Kidney capillary endothelial cell (primary cell): ENCODE data around the gene RPTOR.
A peak's percentile ranks its signal among the peaks of the same experiment; 100 is the strongest.

Experiments used
- DNase-seq: peaks from one replicate; pipeline ENCODE4 v3.0.0-alpha.2; 2018; ENCODE audit warnings: low spot score

Gene RPTOR

DNA sequence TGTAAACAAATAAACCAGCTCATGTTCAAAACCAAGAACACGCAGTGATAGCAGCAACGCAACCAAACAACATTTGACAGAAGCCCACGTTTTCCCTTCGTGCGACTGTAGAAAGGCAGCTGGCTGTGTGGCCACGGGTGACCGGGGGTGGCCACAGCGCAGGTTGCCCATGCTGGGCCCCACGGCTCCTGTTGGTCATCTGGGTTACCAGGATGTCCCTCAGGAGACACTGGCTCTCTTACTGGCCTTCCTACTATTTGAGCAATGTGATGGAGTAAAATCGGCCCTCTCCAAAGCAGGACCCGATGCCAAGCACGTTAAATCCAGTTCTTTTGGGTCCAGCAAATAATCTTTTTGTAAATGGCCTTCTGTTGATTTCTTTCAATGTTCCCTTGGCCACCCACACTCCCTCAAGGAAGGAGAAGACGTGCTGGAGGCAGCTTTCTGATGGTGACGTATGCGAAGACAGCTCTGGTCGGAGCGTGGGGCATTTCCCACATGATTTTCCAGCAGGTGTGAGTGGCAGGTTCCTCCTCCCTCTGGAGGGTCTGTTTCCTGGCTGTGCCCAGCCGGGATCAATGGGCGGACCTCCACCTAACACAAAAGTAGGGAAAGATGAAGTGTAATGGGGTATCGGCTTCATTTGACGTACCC is 303.9 kb downstream of the RPTOR start:
- no peak for DNase-seq

DNA sequence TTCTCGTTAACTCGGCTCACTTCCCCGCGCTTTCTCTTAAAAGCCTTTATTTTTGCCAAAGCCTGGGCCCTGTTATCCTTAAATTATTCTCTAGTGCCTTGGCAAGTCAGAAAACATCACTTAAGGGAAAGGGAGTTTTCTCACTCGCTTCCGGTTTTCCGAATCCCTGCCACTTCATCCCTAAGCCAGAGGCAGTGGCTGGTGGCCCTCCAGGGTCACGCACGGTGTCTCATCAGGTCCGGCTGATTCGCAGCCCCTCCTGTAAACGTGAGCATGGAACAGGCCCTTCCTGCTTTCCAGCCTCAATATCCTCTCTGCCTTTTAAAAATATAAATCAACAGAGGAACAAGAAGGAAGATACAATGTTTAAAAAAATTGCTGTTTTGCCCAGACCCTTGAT is 304.5 kb downstream of the RPTOR start:
- no peak for DNase-seq

DNA sequence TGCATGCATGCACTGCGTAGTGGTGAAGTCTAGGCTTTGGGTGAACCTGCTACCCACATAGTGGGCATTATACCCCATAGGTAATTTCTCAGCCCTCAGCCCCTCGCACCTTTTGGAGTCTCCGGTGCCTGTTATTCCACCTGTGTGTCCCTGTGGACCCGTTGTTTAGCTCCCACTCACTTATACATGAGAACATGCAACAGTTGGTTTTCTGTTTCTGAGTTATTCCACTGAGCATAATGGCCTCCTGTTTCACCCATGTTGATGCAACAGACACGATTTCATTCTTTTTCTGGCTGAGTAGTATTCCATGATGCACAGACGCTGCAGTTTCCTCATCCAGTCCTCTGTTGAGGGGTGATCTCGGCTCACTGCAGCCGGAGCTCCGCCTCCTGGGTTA is 305.5 kb downstream of the RPTOR start:
- no peak for DNase-seq

DNA sequence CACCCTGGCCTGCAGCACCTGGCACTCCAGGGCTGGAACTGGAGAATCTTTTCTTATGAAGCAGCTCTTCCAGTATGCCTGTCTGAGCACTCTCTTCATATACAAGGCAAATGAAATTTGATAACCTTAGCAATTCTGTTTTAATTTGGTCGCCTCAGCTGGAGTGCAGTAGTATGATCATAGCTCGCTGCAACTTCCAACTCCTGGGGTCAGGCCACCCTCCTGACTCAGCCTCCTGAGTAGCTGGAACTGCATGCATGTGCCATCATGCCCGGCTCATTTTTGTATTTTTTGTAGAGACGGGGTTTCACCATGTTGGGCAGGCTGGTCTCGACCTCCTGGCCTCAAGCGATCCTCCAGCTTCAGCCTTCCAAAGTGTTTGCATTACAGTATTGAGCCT is 306.2 kb downstream of the RPTOR start:
- no peak for DNase-seq

DNA sequence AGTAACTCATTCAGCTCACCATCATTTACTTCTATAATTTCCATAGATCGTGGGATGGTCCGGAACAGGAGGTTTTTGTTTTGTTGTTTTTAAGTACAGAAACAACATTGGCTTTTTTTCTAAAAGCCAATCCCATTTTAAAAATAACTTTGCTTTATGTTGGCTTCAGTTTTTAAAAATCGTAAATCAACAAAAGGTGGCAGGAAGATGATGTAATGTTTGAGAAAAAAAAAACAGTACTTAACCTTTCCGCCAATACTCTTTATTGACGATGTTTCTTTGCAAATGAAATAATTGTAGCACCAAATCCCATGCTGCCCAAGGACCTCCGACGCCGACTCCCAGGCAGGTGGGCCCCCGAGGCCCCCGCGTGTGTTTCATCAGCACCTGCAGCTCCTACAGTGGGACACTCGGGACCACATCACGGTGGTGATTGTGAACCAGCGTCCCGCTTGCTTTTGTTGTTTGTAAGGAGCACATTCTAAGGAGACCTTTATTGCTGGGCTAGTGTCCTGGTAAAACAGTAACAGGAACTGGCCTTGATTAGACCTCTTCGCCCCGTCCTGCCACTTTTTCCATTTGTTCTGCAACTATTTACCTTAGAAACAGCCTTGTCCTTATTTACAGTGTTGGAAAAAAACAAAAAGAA is 306.8 kb downstream of the RPTOR start:
- DNase-seq = no peak

DNA sequence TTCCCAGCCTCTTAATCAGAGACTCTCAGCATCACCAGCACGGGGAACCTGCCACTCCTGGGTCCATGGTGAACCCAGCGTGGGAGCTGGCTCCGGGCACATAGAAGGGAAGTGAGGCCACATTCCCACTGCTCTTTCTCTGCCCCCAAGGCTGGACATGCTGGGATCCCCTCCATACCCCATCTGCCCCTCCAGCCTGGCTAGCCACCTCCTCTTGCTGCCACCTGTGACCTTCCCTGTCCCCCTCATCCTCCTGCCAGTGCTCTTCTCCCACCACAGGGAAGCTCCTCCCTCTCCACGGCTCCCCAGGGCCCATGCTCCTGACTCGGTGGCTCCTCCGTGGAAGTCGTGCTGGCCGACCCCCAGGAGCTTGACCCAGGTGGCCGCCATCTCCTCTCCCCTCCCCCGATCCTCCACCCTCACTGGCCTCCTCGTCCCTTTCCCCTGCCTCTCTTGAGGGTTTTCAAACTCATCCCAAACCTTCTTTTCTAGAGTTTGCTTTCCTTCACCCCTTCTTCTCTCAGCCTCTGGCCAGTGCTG is 307.9 kb downstream of the RPTOR start:
- DNase-seq = no peak

DNA sequence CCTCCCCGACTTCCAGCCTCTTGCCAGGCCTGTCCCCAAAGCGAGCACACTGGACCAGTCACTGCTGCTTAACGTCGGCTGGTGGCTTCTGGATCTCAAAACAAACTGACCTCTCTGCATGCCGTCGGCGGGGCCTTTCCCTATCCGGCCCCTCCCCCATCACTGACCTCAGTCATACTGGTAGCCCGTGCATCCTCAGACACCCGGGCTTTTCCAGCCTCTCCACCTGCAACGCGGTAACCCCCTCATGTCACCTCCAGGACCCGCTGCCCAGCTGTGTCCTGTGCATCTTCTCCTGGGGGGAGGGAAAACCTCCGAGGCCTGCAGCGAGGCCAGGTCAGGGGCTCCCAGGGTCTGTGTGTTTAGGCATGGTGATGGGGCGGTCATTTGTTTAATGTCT is 308.4 kb downstream of the RPTOR start:
- DNase-seq = no peak

DNA sequence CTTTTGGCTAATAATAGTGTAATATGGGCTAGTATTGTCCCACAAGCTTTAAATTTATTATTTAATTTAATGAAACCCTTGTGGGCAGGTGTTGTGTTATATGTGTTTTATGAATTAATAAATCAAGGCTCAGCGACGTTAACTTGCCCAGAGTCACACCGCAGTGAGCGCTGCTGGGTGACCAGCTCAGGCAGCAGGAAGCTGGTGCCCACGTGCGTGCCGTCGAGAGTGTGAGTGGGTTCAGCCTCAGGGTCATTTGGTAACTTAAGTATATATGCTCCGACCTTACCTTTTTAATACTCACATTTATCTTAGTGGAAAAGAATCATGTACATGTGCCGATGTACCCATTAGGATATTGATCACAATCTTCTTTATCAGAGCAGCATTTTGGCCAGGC is 309.6 kb downstream of the RPTOR start:
- DNase-seq = no peak

DNA sequence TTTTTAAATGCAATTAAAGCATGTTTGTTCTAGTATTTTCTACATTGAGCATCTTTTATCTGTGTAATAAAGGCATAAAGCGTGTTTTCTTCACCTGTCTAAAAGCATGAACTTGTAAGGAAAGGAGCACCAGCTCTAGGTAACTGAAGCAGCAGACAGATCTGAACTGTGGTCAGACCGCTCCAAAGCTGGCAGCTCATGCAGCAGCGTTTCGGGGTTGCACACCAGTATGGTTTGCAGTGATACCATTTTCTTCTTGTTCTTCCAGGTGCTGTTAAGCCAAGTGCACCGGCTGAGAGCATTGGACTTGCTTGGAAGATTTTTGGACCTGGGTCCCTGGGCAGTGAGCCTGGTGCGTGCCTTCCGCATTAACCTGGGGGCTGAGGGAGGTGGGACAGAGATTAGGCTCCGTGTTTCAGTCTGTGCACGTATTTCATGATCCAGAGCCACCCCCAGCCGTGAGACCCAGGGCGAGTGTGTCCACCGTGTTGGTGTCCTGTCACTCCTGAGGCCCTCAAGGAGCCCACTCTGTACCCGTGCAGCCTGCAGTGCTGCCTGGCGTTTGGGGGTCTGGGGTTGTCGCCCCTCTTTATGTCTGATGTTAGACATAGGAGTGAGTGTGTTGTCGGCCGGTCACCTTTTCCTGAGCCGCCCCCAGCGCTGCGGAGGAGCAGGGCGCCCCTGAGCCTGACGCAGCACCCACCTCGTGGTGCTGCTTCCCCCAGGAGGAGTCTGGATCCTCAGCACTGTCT is 310.7 kb downstream of the RPTOR start:
- no peak for DNase-seq

DNA sequence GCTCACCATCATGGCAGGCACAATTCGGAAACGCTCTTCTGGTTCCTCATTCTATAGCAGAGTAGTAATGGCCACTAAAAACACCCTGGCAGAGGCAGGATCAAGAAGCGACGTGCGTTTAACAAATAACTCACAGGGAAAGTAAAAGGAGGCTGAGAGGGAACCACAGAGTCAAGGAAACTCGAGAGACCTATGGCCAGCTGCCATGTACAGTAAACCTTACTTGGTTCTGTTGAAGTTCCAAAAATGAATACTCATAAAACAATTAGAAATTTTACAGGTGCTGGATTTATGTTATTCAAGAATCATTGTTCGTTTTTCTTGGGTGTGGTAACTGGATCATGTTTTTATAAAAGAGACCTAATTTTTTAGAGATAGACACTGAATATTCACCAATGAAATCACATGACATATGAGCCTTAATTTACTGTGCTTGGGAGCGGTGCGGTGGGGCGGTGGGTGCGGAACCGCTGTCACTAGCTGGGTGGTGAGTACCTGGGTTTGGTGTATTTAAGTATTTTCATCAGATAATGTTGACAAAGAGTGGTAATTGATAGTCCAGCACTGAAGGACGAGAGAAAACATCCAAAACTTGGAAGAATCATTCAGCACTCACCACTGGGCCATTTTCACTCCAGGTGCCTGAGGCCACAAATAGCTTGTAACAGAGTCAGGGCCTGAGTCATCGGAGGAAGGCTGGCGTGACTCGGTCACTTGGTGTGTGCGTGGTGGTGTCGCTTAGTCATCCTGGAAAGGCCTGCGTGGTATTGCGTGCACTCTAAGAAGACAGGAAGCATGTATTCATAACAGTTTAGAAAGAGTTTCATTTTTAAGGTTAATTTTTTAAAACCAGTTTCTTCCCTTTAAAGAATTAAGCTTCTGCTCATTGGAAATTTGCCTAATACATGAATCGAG is 311.6 kb downstream of the RPTOR start:
- DNase-seq = peak; percentile 97

DNA sequence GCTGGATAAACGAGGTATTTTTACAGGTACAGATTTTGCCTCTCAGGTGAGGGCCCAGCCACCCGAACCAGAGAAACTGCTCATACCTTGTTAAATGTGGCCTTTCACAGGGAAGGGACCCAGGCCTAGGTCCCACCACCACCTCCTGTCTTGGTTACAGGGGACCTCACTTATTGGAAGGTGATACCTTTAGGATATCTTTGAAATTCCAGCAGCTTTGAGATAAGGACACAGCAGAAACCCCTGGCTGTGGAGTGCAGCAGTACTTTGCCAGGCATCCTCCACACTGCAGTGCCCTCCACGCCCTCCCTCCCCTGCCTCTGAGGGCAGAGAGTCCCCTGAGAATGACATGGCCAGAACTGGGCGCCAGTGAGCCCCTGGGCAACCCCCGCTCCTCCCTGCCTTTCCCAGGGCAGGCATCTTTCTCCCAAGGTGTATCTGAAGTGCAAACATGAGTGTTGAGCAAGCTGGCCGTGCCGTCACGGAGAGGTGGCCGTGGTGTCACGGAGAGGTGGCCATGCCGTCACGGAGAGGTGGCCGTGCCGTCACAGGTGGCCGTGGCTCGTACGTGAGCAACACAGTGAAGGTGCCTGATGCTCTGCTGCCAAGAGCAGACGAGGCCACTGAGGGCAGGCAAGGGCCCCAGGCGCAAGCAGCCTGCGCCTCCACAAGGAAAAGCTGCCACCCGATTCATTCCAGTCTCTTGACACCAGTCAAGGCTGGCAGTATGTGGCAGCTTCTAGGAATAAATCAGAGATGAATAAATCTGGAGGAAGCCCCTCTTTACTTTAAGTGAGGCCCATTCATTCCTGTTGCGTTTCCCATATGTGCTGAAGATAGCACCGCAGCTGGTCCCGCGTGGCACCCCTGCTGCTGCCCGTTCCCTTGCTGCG is 312.5 kb downstream of the RPTOR start:
- no peak for DNase-seq

DNA sequence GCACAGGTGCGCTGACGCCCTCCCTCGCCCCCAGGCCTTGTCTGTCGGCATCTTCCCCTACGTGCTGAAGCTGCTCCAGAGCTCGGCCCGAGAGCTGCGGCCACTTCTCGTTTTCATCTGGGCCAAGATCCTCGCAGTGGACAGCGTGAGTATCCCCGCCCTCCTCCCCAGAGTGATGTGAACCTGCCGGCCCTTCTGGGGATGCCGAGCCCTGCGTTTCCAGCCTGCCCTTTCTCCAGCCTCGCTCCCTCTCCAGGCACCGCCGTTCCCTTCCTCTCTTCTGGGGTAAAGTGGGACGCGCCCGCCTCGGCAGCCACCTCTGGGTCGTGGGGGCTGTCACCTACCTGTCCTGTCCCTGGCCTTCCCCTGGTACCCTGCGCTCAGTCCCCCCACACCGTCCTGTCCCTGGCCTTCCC is 313.1 kb downstream of the RPTOR start:
- no peak for DNase-seq

DNA sequence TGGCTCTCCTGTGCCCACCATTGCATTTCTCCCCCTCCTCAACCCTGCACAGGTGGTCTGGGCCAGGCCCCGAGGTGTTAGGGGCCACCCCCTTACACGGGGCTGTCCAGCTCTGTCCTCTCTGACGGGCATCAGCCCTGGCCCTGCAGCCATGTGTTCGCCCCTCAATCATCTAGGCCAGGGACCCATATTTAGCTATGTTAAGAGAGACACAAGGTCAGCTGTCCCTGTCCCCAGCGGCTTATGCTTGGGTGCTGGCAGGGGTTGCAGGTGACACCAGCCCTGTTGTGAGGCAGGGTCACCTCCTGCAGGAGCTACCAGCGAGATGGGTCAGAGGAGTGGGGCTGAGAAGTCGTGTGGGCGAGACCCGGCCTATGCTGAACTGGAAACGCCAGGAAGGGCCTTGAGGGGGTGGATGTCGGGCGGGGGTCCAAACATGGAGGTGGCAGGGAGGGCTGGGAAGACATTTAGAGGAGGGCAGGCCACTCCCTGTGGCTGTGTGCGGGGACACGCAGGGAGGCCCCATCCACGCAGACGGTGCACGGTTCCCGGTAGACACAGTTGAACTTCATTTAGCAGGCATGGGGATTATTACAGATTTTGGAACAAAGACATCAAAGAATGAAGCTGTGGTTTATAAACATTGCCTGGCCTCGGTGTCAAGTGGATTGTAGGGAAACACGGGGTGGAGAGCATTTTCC is 313.8 kb downstream of the RPTOR start:
- DNase-seq = no peak

DNA sequence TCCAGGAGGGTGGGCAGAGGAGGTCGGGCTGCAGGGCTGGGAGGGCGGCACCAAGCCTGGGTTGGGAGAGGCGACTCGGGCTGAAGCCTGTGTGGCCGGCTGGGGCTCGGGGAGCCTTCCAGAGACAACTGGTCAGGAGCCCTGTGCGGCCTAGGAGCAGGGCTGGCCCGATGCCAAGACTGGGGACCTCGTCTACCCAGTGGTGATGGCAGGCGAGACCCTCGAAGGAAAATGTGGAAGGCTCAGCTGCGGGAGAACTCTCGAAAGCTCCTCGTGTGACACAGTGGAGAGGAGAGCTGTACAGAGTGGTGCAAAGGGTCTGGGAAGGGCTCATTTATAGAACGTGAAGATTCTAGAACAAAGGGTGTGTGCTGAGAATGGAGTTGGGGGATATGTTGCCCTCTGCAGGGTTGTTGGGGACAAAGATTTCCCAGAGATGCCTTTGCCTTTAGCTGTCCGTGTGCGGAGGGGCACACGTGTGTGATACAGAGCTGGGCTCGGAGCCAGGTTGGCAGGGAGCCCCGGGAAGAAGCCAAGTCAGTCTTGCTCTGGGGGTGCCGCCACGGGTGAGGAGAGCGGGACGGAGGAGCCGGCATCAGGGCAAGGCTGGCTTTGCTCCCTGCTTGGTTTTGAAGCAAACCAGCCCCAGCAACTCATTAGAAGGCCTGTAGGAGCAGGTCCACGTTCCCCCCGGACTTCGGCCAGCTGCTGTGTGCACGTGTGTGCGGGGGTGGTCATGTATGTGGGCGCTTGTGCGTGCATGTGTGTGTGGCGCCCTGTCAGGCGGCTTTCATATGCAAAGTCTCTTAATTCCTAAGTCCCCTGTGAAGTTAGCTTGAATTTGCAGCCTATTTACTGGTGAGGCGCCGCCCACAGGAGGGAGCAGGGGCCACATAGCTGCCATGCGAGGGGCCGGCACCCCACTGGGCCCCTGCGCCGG is 314.6 kb downstream of the RPTOR start:
- DNase-seq = peak; percentile 68

DNA sequence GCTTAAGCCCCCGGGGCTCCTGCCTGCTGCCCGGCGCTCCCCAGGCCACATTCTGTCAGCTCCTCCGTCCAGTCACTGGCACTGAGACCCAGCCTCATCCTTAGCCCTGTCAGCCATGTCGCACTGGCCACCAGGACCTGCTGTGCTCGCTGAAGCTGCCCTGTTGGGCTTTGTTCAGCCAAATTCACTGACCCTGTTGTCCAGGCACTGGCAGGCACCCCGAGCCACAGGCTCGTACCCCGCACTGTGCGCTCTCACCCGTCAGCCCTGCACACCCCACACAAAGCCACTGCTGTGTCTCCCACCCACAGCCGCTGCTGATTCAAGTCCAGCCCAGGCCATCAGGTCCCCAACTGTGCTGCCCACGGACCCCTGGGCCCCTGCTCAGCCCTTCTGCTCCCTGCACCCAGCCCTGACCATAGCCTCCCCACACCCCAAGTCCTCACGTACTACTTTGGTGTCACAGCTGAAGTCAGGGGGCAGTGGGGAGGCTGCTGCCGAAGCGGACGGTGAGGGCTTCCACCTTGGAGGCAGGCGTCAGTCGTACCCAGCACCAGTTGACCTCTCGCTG is 315.5 kb downstream of the RPTOR start:
- no peak for DNase-seq

DNA sequence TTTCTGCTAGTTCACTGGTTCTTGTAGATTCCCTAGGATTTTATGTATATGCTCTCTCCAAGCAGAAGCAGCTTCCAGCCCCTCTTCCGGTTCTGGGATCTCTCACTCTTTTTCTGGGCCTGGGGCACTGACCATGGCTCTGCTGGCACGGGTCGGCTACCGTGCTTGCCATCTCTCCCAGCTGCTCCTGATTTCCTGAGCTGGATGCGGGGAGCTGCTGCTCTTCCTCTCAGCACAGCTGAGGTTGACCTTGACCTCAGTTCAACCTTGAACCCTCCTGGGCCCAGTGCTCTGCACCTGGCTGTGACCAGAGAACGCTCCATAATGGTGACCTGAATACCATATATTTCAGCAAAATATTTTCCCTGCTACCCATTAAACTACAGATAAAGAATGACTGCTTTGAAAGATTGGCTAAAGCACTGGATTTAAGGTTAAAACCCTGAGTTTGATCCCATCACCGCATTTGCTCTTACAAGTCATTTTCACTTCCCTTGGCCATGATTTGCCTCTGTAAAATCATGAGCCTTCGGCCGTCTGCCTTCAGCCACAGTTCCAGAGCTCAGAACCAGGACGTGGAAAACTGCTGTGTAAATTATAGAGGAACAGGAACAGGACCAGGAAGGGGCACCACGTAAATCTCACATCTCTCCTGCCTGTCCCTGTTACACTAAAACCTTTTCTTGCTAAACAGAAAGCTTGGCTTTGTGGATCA is 316.2 kb downstream of the RPTOR start:
- no peak for DNase-seq

DNA sequence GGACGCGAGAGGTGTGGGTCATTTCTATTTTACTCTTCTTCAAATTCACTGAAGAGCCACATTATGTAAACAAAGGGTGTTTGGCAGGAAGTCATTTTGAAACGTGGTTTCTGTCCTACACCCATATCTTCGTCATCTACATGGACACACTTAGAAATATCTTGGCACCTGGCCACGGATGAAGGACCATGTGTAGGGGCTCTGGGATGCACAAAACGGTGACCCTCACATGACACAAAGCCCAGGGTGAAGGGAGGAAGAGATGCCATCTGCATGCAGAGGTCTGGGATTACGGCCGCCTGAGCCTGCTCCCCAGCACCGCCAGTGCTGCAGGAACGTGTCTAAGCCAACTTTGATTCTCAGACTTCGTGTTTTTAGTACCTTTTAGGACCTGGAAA is 316.8 kb downstream of the RPTOR start:
- no peak for DNase-seq

DNA sequence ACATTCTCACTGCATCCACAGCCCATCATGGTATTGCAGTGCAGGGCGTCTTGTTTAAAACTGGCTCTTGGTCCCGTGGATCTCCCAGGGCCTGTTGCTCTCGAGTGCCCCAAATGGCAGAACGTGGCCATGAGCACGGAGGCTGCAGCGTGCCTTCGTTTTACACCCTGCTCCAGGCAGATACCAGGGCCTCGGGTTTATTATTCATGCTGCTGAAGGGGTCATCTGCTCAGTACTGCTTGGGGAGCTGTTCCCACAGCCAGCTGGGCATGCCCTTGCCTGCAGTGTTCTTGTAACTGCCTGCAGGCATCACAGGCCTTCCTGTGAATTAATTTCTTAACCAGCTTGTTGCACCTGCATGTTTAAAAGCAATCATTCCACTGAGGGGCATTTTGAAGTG is 317.3 kb downstream of the RPTOR start:
- no peak for DNase-seq
